ENCODE measurements around the gene ZDHHC21.
"Not testable (repeated sequence)": the region's sequence is repeated elsewhere in the genome, so short reads cannot be mapped to it uniquely, and the experiment has no call there.

ZDHHC21 gene

GRCh38 chr9:14693251-14693861, at the start of gene ZDHHC21:
TSS of gene ZDHHC21 (minus strand) at chr9:14693432. CDS start at chr9:14674340, 19,092 bp downstream.
- no peak for FAIRE-seq

- no peak for FAIRE-seq
Observed at GRCh38 chr9:14741369-14741768, 48.1 kb upstream of the ZDHHC21 start.

- no peak for FAIRE-seq
Observed at GRCh38 chr9:14733133-14733532, 39.9 kb upstream of the ZDHHC21 start.

- no peak for FAIRE-seq
Observed at GRCh38 chr9:14731294-14731981, 38.2 kb upstream of the ZDHHC21 start.

- FAIRE-seq = no peak
Observed at GRCh38 chr9:14730461-14730898, 37.2 kb upstream of the ZDHHC21 start.

GRCh38 chr9:14723301-14723700, 30.1 kb upstream of the ZDHHC21 start:
- FAIRE-seq = no peak

- no peak for FAIRE-seq
Observed at GRCh38 chr9:14722391-14723035, 29.3 kb upstream of the ZDHHC21 start, which contains the start of gene CER1. TSS of gene CER1 (minus strand) at chr9:14722733. CDS start at chr9:14722672, 61 bp downstream.

GRCh38 chr9:14719231-14719923, 26.1 kb upstream of the ZDHHC21 start:
- no peak for FAIRE-seq

- no peak for FAIRE-seq
Observed at GRCh38 chr9:14715102-14715501, 21.9 kb upstream of the ZDHHC21 start.

GRCh38 chr9:14713187-14713767, 20.0 kb upstream of the ZDHHC21 start:
- FAIRE-seq = no peak

- FAIRE-seq = no peak
Observed at GRCh38 chr9:14710804-14711203, 17.6 kb upstream of the ZDHHC21 start.

- FAIRE-seq = no peak
Observed at GRCh38 chr9:14706530-14707140, 13.4 kb upstream of the ZDHHC21 start.

GRCh38 chr9:14705079-14705478, 11.8 kb upstream of the ZDHHC21 start:
- no peak for FAIRE-seq

GRCh38 chr9:14704281-14704680, 11.0 kb upstream of the ZDHHC21 start:
- no peak for FAIRE-seq

- FAIRE-seq = no peak
Observed at GRCh38 chr9:14702200-14702720, 9.0 kb upstream of the ZDHHC21 start.

- FAIRE-seq = peak; percentile 8
Observed at GRCh38 chr9:14692470-14693250, 572 bp downstream of the ZDHHC21 start.

- FAIRE-seq = no peak
Observed at GRCh38 chr9:14690948-14691730, 2.1 kb downstream of the ZDHHC21 start.

- no peak for FAIRE-seq
Observed at GRCh38 chr9:14687042-14687719, 6.1 kb downstream of the ZDHHC21 start.

GRCh38 chr9:14686168-14686567, 7.1 kb downstream of the ZDHHC21 start:
- no peak for FAIRE-seq

- FAIRE-seq = not testable (repeated sequence)
Observed at GRCh38 chr9:14682616-14683015, 10.6 kb downstream of the ZDHHC21 start.
